ENCODE measurements around the gene CST7.

DNA sequence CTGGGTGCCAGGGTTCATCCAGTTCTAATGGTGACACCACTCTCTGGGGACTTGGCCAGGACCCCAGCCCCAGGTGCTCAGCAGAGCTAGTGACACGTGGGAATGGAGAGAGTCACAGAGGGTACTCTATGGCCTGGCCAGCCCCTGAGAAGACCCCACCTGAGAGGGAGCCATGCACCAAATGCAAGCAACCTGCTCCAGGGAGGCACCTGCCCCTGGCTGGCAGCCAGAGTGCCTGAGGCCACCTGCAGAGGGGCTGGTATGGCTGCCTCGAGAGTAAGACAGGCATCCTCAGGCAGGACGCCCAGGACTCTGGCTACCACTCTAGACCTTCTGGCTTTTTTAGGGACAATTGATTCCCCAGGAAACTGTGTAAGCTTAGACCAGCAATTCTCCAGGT is 38.6 kb upstream of the CST7 start:
- TF ChIP-seq, protein P1, sequence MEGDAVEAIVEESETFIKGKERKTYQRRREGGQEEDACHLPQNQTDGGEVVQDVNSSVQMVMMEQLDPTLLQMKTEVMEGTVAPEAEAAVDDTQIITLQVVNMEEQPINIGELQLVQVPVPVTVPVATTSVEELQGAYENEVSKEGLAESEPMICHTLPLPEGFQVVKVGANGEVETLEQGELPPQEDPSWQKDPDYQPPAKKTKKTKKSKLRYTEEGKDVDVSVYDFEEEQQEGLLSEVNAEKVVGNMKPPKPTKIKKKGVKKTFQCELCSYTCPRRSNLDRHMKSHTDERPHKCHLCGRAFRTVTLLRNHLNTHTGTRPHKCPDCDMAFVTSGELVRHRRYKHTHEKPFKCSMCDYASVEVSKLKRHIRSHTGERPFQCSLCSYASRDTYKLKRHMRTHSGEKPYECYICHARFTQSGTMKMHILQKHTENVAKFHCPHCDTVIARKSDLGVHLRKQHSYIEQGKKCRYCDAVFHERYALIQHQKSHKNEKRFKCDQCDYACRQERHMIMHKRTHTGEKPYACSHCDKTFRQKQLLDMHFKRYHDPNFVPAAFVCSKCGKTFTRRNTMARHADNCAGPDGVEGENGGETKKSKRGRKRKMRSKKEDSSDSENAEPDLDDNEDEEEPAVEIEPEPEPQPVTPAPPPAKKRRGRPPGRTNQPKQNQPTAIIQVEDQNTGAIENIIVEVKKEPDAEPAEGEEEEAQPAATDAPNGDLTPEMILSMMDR (IDR thresholded peaks at IDR 0.05): no peak
- no peak for TF ChIP-seq POLR2A (IDR thresholded peaks at IDR 0.05)

All from esophagus squamous epithelium (tissue), 4 donors.